ENCODE data around the gene EGR1.
A peak's percentile ranks its signal among the peaks of the same experiment; 100 is the strongest.

EGR1 gene

DNA sequence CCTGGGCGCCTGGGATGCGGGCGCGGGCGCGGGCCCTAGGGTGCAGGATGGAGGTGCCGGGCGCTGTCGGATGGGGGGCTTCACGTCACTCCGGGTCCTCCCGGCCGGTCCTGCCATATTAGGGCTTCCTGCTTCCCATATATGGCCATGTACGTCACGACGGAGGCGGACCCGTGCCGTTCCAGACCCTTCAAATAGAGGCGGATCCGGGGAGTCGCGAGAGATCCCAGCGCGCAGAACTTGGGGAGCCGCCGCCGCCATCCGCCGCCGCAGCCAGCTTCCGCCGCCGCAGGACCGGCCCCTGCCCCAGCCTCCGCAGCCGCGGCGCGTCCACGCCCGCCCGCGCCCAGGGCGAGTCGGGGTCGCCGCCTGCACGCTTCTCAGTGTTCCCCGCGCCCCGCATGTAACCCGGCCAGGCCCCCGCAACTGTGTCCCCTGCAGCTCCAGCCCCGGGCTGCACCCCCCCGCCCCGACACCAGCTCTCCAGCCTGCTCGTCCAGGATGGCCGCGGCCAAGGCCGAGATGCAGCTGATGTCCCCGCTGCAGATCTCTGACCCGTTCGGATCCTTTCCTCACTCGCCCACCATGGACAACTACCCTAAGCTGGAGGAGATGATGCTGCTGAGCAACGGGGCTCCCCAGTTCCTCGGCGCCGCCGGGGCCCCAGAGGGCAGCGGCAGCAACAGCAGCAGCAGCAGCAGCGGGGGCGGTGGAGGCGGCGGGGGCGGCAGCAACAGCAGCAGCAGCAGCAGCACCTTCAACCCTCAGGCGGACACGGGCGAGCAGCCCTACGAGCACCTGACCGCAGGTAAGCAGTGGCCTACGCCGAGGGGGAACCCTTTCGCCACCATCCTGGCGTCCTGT, at the start of gene EGR1:
Gene EGR1 (plus strand): TSS at position 219 of the 864 bp plus-strand sequence. CDS start 283 bp downstream, at position 502.
- DNase-seq (ENCODE audit: low read depth in 2 of 3, low spot score in 1 of 3): peak; percentile 90 to 96 (median 91)

DNA sequence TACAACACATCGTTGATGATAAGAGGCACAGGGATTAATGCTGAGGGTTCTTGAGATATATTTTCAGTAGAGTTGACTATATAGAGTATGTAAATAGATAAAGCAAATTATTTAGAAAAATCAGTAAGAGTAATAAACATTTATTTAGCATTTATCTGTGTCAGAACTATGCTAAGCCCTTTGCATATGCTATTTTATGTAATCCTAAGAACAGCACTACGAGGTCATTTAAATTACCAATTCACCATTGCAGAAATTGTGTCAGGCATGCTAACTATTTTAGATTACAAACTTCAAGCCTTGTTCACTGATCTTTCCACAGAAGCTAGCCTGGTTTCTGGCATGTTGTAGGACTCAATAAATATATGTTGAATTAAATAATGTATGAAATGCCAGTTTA, 46.8 kb upstream of the EGR1 start:
- DNase-seq (ENCODE audit: low read depth in 2 of 3, low spot score in 1 of 3): no peak

DNA sequence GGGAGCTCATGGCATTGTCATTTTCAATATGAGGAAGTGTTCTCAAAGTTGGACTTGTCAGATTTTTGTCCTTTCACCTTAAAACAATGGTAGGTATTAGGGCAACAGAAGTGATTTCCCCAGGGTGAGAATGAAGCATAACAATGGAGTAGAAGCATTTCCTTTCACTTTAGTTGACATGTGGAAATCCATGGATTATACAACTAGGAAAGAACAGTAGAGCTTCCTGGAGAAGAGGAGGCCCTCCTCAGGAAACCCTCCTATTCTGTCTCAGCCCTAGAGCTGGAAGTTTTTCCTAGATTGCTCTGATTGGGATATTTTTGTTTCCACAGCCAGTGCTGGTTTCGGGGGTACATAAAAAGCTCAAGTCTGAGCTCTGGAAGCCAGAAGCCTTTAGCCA, 40.2 kb upstream of the EGR1 start:
- DNase-seq (ENCODE audit: low read depth in 2 of 3, low spot score in 1 of 3): no peak

DNA sequence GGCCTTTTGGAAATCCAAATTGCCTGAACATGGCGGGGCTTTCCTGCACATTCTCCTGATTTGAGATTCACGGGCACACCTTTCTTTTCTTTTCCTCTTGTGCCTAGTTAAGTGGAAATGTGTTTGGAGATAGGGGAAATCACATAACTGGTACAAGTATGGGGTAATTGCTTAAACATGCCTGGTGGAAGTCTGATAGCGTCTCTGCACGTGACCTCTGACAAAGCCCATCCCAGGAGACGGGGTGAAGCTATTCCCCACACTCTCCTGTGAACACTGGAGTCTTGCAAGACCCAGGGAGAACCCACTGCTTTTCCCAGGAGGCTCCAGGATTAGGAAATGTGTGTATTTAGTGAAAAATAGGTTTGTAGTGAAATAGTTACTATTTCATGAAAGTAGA, 29.3 kb upstream of the EGR1 start:
- no peak for DNase-seq (ENCODE audit: low read depth in 2 of 3, low spot score in 1 of 3)

DNA sequence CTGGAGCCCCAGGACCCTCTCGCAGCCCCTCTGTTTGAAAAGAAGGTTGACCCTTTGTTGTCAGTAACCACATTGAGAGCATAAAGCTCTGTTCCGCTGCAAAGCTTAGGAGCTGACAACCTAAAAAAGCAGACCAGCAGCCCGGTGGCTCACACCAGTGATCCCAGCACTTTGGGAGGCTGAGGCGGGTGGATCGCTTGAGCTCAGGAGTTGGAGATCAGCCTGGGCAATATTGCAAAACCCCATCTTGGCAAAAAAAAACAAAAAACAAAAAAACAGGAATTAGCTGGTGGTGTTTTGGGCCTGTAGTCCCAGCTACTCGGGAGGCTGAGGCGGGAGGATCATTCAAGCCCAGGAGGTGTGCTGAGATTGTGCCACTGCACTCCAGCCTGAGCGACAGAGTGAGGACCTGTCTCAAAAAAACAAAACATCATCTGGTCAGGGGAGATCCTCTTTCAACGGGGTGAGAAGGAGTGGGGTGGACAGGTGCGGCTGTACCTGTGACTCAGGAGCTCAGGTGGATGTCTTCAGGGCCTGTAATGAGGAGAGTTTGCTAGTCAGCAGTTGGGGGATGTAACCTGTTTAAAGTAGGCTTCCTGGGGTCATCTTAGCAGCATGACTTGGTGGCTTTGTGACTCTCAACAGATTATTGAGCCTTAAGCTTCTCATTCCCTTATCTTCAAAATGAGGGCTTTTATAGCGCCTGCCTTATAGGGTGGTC, 27.1 kb upstream of the EGR1 start:
- DNase-seq (ENCODE audit: low read depth in 2 of 3, low spot score in 1 of 3): no peak

DNA sequence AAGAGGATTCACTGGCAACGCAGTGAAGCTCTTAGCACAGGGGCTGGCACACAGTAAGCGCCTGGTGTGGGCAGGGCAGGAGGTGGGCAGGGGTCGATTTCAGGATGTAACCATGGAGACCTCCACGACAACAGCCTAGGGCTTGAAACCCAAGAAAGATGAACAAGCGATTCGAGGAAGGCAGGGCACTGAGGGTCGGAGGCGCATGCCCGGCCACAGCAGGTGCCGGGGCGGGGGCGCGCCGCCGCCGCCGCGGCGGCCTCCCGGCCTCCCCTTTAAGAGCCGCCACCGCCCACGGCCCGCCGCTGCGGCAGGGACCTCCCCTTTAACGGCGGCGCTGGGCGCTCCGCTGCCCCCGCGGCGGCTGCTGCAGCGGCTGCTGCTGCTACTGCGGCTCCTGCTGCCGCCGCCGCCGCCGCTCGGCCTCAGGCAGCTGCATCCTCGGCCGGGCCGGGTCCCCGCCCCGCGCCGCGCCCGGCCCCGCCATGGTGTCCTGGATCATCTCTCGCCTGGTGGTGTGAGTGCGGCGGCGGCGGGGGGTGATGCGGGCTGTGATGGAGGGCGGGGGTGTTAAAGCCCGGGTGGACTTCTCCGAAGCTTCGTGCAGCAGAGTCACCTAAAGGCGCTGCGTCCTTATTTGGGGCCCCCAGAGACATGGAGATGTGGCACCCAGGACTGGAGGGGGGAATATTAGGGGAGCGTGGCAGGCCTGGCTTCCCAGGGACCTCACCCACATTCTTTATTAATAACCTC, 26.4 kb upstream of the EGR1 start, which contains the start of gene REEP2:
Gene REEP2 (plus strand): TSS at position 334 of the 753 bp plus-strand sequence. CDS start 152 bp downstream, at position 486.
- DNase-seq (ENCODE audit: low read depth in 2 of 3, low spot score in 1 of 3): peak; percentile 37 to 66 (median 38)

DNA sequence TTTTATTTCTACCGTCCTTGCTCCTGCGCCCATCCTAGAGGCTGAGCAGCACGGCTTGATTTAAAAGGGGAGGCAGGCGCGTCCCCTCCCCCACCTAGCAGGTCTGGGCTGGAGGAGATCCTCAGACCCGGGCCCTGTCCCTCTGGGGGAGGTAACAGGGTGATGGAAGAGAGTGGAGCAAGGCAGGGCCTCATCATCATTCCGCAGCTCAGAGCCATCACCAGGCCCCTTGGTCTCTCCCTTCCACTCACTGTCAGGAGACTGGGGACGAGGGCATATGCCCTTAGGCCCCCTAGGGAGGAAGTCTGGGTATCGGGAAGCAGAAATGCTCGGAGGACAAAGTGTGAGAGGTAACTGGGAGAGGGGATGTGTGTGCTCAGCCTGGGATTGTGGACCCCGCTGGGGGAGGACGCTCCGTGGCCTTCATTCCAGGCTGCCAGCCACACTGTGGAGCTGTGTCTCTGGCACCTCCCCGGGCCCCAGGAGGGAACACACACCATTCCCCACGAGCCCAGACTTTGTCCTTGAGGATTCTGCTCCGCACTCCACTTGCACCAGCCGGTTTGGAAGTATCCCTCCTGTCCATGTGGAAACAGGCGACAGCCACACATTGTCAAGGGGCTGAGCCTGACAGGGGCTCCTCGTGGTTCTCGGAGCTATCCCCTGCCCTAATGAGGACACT, 25.7 kb upstream of the EGR1 start:
- DNase-seq (ENCODE audit: low read depth in 2 of 3, low spot score in 1 of 3): no peak

DNA sequence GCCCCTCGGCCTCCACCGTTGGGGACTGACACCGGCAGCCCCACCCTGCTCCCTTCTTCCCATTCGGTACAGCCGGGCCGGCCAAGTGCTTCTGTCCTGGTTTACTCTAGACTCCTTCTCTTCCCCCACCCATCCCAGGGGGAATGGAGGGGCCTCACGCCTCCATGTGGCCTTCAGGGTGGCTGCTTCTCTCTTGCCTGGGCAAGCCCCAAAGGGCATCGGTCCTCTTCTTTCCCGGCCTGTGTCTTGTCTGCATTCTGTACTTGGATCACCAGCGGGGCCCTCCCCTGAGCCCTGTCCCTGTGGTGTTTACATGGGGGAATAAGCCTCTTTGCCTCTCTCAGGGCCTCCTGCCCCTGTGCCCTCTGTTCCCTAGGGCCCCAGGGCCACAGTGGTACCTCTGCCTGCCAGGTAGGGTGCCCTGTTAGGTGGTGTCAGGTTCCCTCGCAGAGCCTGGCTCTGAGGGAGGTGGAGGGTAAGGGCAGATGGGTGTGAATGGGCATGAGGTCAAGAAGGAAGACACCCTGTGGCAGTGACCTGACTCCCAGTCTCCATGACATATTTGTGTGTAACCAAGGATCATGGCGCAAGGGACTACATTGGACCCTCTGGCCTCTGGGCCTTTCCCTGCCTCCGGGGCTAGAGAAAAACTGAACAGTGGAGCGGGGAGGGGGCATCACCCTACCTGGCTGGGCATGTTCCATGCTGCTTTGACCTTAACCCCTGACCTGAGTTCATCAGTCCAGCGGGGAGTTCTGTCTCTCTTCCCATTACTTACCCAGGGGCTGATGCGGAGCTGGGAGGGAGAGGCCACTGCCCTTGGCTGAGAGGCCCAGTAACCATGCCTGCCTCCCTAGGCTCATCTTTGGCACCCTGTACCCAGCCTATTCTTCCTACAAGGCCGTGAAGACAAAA, 24.9 kb upstream of the EGR1 start:
- no peak for DNase-seq (ENCODE audit: low read depth in 2 of 3, low spot score in 1 of 3)

DNA sequence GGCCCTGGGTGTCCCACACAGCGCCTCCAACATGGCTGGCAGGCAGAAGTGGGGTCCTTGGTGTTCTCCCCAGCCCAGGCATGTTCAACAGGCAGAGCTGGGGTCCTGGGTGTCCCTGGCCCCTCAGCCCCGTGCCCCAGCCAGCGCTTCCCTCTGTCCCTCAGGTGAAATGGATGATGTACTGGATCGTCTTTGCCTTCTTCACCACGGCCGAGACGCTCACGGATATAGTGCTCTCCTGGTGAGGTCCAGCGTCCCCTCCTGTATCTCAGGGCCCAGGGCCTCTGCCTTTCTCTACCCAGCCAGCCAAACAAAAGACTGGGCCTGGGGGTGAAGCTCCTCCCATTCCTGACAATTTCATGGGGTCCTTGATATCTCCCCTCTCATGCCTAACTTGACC, 24.1 kb upstream of the EGR1 start:
- no peak for DNase-seq (ENCODE audit: low read depth in 2 of 3, low spot score in 1 of 3)

DNA sequence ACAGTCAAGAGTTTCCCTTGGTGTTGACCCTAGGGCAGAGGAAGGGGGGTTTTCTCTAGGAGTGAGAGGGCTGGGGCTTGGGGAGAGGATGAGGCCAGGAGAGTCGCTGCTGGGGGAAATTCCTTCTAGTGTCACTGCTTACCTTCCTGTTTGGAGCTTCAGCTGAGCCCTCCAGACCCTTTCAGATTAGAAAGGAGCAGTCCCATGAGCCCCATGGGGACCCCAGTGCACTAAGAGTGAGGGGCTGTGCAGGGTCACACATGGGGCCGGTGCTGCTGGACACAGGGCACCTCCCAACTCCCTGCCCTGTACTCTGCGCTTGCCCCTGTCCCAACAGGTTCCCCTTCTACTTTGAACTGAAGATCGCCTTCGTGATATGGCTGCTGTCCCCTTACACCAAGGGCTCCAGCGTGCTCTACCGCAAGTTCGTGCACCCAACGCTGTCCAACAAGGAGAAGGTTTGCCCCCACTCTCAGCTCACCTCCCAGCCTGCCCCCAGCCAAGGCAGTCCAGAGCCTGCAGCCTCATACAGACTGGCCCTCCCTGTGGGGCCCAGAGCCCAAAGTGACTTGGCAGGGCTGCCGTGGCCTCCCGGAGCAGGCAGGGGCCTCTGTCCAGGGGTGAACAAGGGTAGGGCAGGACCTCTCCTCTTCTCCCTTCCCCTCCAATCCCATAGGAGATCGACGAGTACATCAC, 21.1 kb upstream of the EGR1 start:
- no peak for DNase-seq (ENCODE audit: low read depth in 2 of 3, low spot score in 1 of 3)

DNA sequence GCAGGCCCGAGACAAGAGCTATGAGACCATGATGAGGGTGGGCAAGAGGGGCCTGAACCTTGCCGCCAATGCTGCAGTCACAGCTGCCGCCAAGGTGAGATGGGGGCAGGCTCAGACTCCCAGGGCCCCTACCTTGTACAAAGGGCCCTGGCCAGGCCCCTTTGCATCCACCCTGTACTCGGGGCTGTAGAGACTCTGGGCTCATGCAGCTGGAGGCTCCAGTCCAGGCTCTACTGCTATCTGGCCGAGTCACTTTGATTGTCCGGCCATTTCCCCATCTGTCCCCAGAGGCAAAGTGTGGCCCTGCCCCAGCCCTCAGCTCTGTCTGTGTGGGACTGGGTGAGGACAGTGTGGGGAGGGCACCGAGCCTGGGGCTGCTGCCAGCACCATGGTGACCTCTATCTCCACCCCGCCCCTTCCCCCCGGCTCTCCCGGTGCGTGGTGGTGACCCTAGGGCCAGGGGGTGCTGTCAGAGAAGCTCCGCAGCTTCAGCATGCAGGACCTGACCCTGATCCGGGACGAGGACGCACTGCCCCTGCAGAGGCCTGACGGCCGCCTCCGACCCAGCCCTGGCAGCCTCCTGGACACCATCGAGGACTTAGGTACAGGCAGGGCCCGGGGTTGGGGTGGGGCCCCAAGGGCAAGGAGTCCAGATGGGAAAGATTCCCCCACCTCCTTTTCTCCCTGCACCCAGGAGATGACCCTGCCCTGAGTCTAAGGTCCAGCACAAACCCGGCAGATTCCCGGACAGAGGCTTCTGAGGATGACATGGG, 20.3 kb upstream of the EGR1 start:
- no peak for DNase-seq (ENCODE audit: low read depth in 2 of 3, low spot score in 1 of 3)

DNA sequence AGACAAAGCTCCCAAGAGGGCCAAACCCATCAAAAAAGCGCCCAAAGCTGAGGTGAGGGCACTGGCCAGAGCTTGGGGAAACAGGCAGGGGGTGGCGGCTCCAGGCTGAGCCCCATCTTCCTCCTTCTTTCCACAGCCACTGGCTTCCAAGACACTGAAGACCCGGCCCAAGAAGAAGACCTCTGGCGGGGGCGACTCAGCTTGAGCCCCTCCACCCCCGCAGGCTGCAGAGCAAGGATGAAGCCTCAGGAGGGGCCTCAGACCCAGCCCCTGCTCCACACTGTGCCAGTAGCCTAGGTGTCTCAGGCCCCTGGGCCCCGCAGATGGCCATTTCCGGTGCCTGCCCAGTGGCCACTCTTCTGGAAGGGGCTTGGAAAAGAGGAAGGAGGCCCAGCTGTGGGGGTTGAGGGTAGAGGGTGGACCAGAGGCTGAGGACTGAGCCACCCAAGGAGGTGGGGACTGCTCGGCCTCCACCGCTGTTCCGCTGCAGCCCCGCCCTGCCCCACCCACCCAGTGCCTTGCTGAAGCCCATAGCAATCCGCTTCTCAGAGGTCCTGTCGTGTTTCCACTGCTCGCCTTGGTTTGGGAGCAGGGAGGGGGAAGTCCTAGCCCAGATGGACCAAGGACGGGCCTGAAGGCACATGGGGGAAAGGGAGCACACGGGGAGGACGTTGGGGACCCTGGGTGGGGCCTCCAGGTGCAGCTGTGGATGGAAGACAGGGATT, 19.6 kb upstream of the EGR1 start:
- DNase-seq (ENCODE audit: low read depth in 2 of 3, low spot score in 1 of 3): no peak

DNA sequence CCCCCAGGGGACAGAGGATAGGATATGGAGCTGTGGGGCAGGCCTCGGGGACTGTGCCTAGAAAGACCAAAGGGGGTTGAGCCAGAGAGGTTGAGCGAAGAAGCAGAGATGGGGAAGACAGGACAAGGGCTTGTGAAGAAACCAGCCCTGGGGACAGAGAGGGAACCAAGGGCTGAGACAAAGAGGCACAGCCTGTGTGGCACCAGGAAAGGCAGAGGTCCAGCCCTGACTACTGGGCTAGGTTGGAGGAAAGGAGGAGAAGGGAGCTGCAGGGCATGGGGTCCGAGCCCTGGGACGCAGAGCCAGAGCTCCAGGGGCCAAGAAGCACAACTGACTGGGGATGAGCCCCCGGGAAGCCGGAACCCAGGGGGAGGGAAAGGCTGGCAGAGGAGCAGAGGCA, 17.2 kb upstream of the EGR1 start:
- DNase-seq (ENCODE audit: low read depth in 2 of 3, low spot score in 1 of 3): no peak

DNA sequence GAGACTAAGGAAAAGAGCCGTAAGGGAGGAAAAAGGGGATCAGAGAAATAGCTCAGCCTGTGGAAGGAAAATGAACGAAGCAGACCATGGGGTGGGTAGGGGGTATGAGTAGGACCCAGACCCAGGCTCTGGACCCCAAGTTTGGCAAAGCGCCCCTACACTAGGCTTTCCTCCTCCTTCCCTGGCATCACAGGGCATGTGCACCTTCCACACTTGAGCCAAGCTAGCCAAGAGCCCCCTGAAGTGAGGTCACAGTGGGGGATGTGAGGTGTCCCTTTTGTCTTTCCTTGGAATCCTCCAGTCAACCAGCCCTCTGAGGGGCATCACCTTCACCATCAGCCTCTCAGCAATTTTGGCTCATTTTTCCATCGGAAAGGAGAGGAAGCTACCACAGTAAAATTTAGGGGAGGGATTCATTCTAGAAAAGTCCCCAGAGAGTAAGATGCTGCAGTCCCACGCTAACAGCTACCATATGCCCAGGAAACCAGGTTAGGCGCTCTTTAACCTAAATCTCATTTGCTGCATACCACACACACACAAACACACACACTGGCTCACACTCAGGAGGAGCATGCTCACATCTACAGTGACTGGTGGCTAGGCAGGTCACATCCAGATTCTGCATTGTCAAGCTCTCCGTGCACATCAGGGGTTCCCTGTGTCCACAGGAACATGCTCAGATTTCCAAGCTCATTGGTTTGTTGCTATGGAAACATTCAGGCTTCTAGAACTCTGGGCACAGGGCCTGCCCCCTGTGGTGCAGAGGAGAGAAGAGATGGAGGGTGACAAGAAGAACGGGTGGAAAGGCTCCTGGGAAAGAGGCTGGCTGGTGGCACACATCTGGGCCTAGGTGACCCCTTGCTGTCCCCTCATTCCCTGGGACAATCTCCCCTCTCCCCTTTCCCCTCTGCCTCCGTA, 16.5 kb upstream of the EGR1 start:
- no peak for DNase-seq (ENCODE audit: low read depth in 2 of 3, low spot score in 1 of 3)

DNA sequence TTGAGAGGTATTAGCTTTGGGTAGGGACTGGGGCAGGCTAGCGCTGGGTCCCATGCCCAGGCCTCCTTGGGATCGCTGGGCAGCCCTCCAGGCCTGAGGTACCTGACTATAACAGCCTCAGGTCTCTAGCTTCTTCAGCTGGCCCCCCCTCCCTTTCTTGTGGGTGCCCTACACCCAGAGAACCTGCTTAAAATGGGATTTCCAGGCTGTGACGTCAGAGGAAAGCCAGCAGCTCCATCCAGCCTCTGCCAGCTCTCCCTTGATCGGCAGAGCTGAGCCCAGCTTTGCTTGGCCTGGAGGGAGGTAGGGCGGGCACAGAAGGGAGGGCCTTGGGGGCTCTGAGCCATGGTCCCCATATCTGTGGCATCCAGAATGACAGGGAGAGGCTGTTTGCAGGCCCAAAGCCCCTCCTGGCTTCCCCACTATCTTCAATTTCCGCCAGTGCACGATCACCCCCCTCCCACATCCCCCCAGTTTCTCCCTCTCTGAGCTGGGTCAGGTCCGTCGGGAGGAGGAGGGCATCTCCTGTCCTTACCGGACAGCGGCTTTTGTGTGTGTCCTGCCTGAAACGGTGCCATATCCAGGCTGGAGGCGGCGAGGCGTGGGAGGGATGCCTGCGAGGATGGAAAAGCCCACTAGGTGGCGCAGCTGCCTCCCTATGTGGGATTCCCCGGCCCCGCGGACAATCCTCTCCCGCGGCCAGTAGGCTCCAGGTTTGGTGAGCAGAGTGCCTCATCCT, 15.6 kb upstream of the EGR1 start:
- DNase-seq (ENCODE audit: low read depth in 2 of 3, low spot score in 1 of 3): peak; percentile 77 to 87 (median 82)

DNA sequence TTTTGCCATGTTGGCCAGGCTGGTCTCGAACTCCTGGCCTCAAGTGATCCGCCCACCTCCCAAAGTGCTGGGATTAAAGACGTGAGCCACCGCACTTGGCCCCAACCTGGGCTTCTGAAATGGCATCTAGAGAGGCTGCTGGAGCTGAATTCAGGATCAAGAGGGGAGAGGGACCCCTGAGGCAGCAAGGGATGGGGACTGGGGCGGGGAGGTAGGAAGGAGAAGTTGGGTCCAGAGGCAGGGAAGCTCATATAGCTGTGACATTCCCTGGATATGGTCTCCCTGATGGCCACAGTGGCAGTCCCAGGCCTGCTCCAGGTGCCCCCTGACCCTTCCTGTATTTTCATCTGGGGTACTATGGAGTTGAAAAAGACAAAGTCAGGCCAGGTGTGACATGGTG, 14.3 kb upstream of the EGR1 start:
- DNase-seq (ENCODE audit: low read depth in 2 of 3, low spot score in 1 of 3): no peak
